ENCODE results near the gene PDZRN3.

PDZRN3 gene

GRCh38 chr3:73453666-73454065 lies 171.1 kb downstream of the PDZRN3 start:
- Histone ChIP-seq H3K27ac (replicated peaks) (no peak overlapping the region), H3K27me3 (ENCODE audit: insufficient read depth, poor library complexity, severe bottlenecking) (no peaks in the 10 kb centered on the region), H3K4me3 (replicated peaks; ENCODE audit: insufficient read depth, low read length) (no peak overlapping the region)
- DNase-seq (ENCODE audit: low read depth in 1 of 2, low spot score in 1 of 2), result no peak
- TF ChIP-seq POLR2AphosphoS5 (IDR thresholded peaks at IDR 0.05; ENCODE audit: low read depth) (no peak), SPI1 (IDR thresholded peaks at IDR 0.05; ENCODE audit: borderline replicate concordance, low read depth) (no peak), GABPA (IDR thresholded peaks at IDR 0.05; ENCODE audit: low read depth) (no peak), CTCF (IDR thresholded peaks at IDR 0.05; ENCODE audit: insufficient read depth, low read length) (no peak), REST (IDR thresholded peaks at IDR 0.05; ENCODE audit: insufficient replicate concordance, low read depth) (no peak)

GRCh38 chr3:73452729-73453128 lies 172.0 kb downstream of the PDZRN3 start:
- DNase-seq (ENCODE audit: low read depth in 1 of 2, low spot score in 1 of 2), result no peak
- H3K27me3 ChIP-seq (ENCODE audit: insufficient read depth, poor library complexity, severe bottlenecking), result no peaks in the 10 kb centered on the region
- no peak for TF ChIP-seq SPI1 (IDR thresholded peaks at IDR 0.05; ENCODE audit: borderline replicate concordance, low read depth)
- no peak for TF ChIP-seq GABPA (IDR thresholded peaks at IDR 0.05; ENCODE audit: low read depth)
- no peak for TF ChIP-seq REST (IDR thresholded peaks at IDR 0.05; ENCODE audit: insufficient replicate concordance, low read depth)
- TF ChIP-seq POLR2AphosphoS5 (IDR thresholded peaks at IDR 0.05; ENCODE audit: low read depth), result no peak
- TF ChIP-seq CTCF (IDR thresholded peaks at IDR 0.05; ENCODE audit: insufficient read depth, low read length), result no peak

GRCh38 chr3:73451301-73451944 lies 173.3 kb downstream of the PDZRN3 start:
- Histone ChIP-seq H3K27me3 (ENCODE audit: insufficient read depth, poor library complexity, severe bottlenecking) (no peaks in the 10 kb centered on the region), H3K4me3 (replicated peaks; ENCODE audit: insufficient read depth, low read length) (no peak overlapping the region), H3K27ac (replicated peaks) (no peak overlapping the region)
- DNase-seq (ENCODE audit: low read depth in 1 of 2, low spot score in 1 of 2), result no peak
- no peak for TF ChIP-seq POLR2AphosphoS5 (IDR thresholded peaks at IDR 0.05; ENCODE audit: low read depth)
- TF ChIP-seq CTCF (IDR thresholded peaks at IDR 0.05; ENCODE audit: insufficient read depth, low read length), result no peak
- no peak for TF ChIP-seq REST (IDR thresholded peaks at IDR 0.05; ENCODE audit: insufficient replicate concordance, low read depth)
- TF ChIP-seq GABPA (IDR thresholded peaks at IDR 0.05; ENCODE audit: low read depth), result no peak
- TF ChIP-seq SPI1 (IDR thresholded peaks at IDR 0.05; ENCODE audit: borderline replicate concordance, low read depth), result peak; percentile 29; the same call in 1 of the 2 replicates

More at GRCh38 chr3:73452729-73453128, 172.0 kb downstream of the PDZRN3 start:
- Histone ChIP-seq H3K27ac (replicated peaks) (no peak overlapping the region), H3K4me3 (replicated peaks; ENCODE audit: insufficient read depth, low read length) (no peak overlapping the region)
